NCI-H2227 (cell line): ENCODE measurements around the gene LCN1.

Source experiments
- DNase-seq: peaks from one replicate; lab custom pipeline; 2025; ENCODE audit not compliant: unreplicated experiment; lab: John Stamatoyannopoulos, UW

The LCN1 gene

DNA sequence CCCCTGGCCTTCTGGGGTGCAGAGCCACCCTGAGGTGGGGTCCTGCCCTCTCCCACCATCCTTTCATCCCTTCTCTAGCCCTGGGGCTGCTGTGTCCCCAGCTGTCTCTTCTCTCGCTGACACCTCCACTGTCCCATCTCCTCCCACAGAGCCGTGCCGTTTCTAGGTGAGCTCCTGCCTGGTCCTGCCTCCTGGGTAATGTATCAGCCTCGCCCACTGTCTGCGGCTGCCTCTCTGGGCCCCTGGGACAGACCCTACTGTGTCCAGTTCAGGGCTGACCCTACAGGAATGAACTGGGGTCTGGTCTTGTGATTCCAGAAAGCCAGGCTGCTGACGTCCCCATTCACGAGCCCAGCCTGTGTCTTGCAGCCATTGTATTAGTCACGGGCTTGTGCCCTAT, 44.4 kb downstream of the LCN1 start:
- DNase-seq = no peak

DNA sequence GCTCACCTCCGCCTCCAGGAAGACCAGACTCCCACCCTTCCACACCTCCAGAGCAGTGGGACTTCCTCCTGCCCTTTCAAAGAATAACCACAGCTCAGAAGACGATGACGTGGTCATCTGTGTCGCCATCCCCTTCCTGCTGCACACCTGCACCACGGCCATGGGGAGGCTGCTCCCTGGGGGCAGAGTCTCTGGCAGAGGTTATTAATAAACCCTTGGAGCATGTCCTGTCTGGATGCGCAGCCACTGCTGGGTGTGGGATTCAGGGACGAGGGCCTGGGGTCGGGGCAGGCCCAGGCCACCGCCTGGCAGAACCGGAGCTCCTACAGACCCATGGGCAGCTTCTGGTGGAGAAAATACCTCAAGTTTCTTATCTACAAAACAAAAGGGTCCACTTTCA, 45.3 kb downstream of the LCN1 start:
- DNase-seq = no peak

DNA sequence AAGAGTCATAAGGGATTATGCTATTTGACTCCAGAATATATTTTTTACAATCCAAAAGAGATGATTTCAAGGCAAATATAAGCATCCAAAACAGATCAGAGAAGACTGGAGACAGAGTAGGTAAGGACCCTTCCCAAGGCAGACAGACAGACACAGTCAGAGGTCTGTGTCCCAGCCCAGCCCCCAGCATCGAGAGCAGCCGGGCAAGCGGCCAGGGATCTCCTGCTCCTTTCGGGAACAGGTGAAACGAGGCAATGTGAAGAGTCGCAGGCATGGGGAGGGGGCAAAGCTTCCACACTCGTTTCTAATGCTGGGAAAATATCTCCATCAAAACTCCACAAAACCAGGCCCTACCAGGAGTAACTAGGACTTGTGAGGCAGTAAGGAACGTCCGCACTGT, 46.1 kb downstream of the LCN1 start:
- DNase-seq = no peak

DNA sequence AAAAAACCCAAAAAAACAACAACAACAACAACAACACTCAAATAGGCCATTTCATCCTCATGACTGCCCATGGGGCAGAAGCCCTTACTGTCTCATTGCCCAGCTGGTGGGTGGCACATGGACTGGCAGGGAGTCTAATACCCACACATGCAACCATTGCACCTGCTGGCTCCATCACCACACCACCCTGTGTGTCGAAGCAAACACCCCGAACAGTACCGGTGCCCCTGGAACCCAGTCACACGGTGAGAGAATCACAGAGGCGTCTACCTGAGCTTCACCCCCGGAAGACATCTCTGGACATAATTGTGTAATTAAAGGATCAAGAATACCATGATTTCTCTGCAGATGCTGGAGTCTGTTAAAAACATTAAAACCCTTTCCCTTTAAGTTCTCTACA, 46.8 kb downstream of the LCN1 start:
- DNase-seq = no peak

DNA sequence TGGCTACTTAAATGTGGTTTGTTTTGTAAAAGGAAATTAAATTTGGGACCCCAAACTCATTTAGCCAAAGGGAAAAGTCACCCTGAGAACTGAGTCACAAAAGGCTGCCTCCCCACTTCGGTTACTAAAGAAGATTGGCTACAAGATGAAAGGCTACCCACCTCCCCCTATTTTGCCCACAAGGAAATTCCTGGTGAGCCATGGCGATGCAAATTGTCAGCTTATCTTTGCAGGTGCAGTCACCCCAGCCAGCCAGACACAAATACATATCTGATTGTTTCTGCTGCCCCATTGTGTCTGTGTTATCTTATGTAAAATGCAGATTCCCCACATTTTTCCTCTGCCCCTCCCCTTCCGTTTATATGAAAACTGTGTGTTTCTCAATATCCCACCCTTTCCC, 49.2 kb downstream of the LCN1 start:
- DNase-seq = no peak

DNA sequence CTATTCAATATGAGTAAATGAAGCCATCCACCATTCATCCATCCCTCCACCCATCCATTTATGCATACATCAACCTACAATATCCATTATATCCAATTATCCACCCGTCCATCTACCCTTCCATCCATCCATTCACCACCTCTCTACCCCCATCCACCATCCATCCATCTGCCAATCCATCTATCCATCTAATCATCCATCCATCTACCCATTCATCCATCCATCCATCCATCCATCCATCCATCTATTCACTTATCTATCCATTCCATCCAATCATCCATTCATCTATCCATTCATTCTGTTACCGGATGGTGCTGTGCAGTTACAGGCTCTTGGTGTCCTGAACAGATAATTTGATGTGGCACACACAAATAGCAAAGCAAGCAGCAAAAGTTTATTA, 51.0 kb downstream of the LCN1 start:
- no peak for DNase-seq

DNA sequence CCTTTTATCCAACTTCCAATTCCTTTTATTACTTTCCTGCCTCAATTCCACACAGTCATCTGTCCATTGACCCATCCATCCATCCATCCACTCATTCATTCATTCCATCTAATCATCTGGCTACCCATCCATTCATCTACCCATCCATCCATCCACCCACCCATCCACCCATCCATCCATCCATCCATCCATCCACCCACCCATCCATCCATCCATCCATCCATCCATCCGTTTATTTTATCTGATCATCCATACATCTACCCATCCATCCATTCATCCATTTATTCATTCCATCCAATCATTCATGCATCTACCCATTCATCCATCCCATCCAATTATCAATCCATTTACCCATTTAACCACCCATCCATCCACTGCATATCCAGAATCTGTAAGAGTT, 51.9 kb downstream of the LCN1 start:
- DNase-seq = no peak

DNA sequence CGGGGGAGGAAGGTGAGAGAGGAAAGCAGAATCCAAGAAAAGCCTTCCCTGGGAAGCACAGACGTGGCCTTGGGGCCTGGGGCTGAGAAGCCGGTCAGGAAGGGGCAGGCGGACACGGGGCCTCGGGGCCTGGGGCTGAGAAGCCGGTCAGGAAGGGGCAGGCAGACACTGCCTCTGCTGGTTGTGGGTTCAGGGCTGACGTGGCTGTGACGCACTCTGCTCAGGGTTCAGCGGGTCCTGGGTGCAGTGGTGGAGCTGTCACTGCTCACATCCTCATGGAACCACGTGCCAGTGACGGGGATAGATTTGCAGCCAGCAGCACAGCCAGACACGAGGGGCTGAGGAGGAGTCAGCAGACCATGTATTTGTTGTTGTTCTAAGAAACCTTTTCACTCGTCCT, 53.1 kb downstream of the LCN1 start:
- no peak for DNase-seq

DNA sequence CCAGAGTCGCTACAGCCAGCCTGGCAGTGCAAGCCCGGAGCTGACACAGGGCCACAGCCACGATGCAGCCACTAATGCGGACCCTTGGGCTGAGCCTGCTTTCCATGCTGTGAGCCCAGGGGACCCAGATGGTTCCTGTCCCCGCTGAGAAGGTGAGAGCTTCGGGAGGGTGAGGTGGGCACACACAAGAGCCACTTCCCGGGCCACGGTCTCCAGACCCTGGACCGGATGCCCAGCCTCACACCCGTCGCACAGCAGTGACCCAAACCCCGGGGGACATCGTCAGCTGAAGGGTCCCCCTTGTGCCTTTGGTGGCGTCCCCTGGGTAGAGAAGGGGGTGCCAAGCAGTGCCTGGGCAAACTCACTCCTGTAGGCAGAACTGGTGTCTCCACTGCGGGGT, 53.7 kb downstream of the LCN1 start:
- DNase-seq = no peak
